H1 (cell line): ENCODE measurements around the gene SELENOS. TPM values are rescaled to one million over a fixed set of nuclear protein-coding genes. Genes with fewer than 3 reads are reported as not detected.

ENCODE experiments used
- E2F6 ChIP-seq: IDR thresholded peaks from 2 replicates; pipeline ENCODE4 v1.6.1; 2012; ENCODE audit warnings: inconsistent platforms
- GTF2F1 ChIP-seq: IDR thresholded peaks from 2 replicates; pipeline ENCODE4 v1.6.1; 2012; ENCODE audit warnings: low read depth, low read length, improper control_type of control experiment, borderline replicate concordance
- HDAC6 ChIP-seq: IDR thresholded peaks from one replicate; pipeline ENCODE4 v1.7.1; 2012; ENCODE audit warnings: low read depth, mild to moderate bottlenecking, inconsistent platforms, low read length, moderate library complexity
- JUN ChIP-seq: IDR thresholded peaks from 2 replicates; pipeline ENCODE4 v1.6.1; 2011; ENCODE audit warnings: low read depth, mild to moderate bottlenecking, improper control_type of control experiment, low read length
- JUND ChIP-seq: IDR thresholded peaks from 2 replicates; pipeline ENCODE4 v1.6.1; 2011; ENCODE audit warnings: mild to moderate bottlenecking, improper control_type of control experiment, low read length
- KDM1A ChIP-seq: fragments of 200-600, 300-600 bp; sonication (generic); IDR thresholded peaks from 2 replicates; pipeline ENCODE4 v1.7.1; 2016; ENCODE audit warnings: mild to moderate bottlenecking, low read length, borderline replicate concordance
- POLR2A ChIP-seq, 2 experiments: IDR thresholded peaks; 1 replicate in 1 of 2; 2 replicates in 1 of 2; pipeline ENCODE4 v1.6.1; 2011; ENCODE audit warnings: low read depth in 2 of 2, low read length in 2 of 2, mild to moderate bottlenecking in 2 of 2; ENCODE audit errors: control extremely low read depth in 1 of 2
- RBBP5 ChIP-seq: IDR thresholded peaks from 2 replicates; pipeline ENCODE4 v1.7.1; 2012; ENCODE audit warnings: low read depth, mild to moderate bottlenecking, inconsistent platforms, low read length, moderate library complexity, borderline replicate concordance
- RNF2 ChIP-seq: fragments of 200-900, 300-1000 bp; sonication (generic); IDR thresholded peaks from 2 replicates; pipeline ENCODE4 v1.7.1; 2016; ENCODE audit warnings: borderline replicate concordance, low read depth, mild to moderate bottlenecking, antibody characterized with exemption, low read length; ENCODE audit not compliant: poor library complexity, severe bottlenecking; ENCODE audit errors: missing control alignments
- polyA plus RNA-seq, 7 experiments: library from polyadenylated mRNA; depleted of rRNA in 3 of 7; stranded (reverse) in 5 of 7; unstranded in 2 of 7; fragments of >200 nt in 5 of 7; fragments of 200-250 nt in 2 of 7; gene quantifications; 1 replicate in 5 of 7; 2 replicates in 1 of 7; 4 replicates in 1 of 7; pipeline versions ENCODE4 v1.2.1 to v1.2.3, GENCODE V29; 2011 to 2013; ENCODE audit warnings: missing spikeins in 2 of 7, mixed read lengths in 2 of 7
- total RNA-seq: library from RNA; stranded (reverse); fragmentation: NEBNext Ultra II Directional; extraction: Animal tissue kit (Norgen Biotek cat#: 25700); gene quantifications from 2 replicates; pipeline ENCODE4 v1.2.1, GENCODE V29; 2021

SELENOS gene
- total and polyA plus RNA-seq, 2 of the 8 experiments (the other 6 are each of a cell fraction or from before 2014, with no cell fraction given): 45.1 to 46.0 TPM

- TF ChIP-seq E2F6: no peak
- no peak for TF ChIP-seq POLR2A (IDR thresholded peaks at IDR 0.05; ENCODE audit: control extremely low read depth in 1 of 2, low read depth in 2 of 2, low read length in 2 of 2)
- no peak for TF ChIP-seq HDAC6
- no peak for TF ChIP-seq GTF2F1
- TF ChIP-seq KDM1A: no peak
- TF ChIP-seq RBBP5: no peak
- TF ChIP-seq JUN: no peak
- no peak for TF ChIP-seq RNF2
- TF ChIP-seq JUND: no peak
These were observed 30.0 kb upstream of the SELENOS start (continued) for GRCh38 chr15:101307048-101307896.
